HG03354 (cell line): ENCODE measurements around the gene ALDH16A1.
A peak's percentile ranks its signal among the peaks of the same experiment; 100 is the strongest.
"Not testable (repeated sequence)": the region's sequence is repeated elsewhere in the genome, so short reads cannot be mapped to it uniquely, and the experiment has no call there.

Experiments
- ATAC-seq: cut with Tn5 transposase; IDR thresholded peaks from one replicate; pipeline ENCODE4 v1.9.1; 2021; ENCODE audit warnings: mild to moderate bottlenecking; ENCODE audit not compliant: unreplicated experiment, poor library complexity, severe bottlenecking

The ALDH16A1 gene

DNA sequence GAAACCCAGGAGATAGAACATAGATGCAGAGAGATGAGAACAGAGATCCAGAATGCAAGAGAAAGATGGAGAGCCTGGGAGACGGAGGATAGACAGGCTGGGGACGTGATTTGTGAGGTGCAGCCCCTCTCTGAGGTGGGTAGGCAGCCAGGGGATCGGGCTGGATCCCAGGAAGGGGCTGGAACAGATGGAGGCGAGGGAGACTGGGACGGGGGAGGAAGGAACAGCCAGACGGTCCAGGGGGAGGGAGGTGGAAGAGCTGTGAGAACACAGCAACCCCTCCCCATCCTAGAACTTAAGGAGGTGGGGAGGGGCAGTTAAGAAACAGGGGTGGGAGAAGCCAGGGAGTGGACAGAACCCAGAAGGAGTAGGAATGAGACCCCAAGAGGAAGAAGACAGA is 14.8 kb upstream of the ALDH16A1 start:
- no peak for ATAC-seq

DNA sequence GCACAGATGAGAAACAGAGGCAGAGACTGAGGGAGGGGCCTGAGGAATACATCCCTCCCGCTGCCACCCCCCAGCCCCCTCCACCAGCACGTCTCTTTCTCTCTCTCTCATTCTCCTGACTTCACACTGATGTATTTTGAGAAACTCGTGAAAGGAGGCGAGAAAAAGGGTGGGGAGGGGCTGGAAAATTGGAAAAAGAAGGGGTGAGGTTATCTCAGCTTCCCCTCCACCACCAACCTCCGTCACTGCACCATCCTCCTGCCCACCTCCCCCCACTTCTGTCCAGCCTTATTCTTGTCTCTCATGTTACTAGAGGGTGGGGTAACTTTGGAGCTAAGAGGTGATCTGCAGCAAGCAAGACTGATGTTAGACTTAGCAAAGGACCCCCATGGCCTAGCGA is 13.2 kb upstream of the ALDH16A1 start:
- ATAC-seq = no peak

DNA sequence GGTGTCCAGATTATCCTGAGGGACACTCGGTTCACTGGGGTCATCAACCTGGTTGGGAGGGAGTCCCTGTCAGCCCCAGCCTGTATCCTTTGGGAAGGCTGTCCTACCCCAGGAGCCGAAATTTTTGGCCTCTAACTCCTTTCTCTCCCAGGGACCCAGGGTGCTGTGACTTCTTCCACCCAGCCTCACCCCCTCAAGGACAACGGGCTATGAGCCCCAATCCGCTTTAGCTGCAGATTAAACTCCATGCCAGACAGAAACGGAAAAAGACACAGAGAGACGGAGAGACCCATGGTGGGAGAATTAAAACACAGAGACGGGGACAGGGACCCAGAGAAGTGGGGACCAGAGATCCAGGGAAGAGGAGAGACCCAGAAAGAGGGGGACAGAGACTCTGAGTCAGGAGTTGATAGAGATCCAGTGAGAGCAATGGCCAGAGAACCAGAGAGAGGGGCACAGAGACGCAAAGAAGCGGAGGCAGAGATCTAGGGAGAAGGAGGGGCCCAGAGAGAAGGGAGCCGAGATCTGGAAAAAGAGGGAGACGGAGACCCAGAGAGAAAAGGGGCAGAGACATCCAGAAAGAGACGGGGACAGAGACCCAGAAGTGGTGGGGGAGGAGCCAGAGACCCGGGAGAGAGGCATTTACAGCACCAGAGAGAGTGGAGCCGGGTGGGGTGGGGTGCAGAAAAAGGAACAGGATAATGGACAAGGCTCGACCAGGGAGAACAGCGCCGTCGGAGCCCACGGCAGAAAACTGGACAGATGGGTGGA is 12.4 kb upstream of the ALDH16A1 start:
- ATAC-seq = no peak

DNA sequence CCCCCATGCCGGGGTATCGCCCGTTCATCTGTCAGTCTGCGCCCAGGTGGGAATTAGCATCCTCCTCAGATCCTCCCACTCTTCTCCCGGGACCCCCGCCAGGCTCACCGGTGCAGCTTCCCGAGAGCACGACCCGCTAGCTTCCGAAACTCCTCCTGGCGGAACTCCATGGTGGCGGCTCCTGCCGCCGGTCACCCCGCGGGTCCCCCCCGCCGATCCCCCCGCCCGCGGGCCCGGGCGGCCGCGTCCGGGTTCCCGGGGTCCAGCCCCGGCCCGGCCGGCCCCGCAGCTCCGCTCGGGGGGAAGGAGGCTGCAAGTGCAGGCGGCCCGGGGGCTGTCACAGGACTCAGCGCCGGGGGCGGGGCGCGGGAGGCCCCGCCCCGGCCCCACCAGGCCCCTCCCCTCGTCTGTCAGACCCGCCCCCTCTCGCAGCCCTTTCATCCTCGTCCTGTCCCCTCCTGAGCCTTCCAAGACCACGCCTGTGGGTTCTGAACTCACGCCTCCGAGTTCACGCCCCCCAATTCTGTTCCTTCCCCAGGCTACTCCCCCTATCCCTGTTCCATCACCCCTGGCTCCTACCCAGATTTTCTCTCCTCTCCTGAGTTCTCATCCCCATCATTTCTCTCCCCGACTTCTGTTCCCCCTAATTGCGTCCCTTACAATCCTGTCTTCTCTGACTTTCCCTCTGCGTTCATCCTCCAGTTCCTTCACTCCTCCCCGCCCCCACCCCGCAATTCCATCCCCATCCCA is 11.6 kb upstream of the ALDH16A1 start, which contains the start of gene SLC17A7:
TSS of gene SLC17A7 (minus strand) at position 318 of the 750 bp plus-strand sequence. CDS start at position 170, 148 bp downstream.
- no peak for ATAC-seq

DNA sequence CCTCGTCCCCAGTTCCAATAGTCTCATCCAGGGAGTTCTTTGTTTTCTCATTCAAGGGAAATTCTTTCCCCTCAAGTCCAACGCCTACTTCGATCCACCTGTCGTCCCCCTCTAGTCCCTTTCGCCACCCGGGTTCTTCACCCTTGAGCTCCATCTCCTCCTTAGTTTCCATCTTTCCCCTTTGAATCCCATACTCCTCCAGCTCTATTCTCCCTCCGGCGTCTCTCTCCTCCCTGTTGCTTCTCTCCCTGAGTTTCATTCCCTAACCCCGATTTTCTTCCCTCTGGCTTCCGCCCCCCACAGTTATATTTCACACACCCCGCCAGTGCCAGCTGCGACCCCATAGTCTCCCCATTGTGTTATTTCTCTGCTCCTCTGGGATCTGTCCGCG is 11.1 kb upstream of the ALDH16A1 start:
- ATAC-seq = no peak

DNA sequence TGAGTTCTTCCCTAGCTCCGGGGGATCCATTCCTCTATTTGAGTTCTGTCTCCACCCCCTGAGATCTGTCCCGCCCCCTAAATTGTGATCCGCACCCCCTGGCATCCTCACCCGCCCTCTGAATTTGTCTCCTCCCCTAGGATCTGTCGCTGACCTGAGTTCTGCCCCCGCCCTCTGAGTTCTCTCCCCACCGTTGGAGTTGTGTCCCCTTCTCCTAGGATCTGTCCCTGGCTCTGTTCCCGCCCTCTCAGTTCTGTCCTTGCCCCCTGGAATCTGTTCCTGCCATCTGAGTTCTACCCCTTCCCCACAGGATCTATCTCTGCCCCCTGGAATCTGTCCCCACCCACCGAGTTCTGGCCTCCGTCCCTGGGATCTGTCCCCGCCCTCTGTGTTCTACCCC is 10.7 kb upstream of the ALDH16A1 start:
- no peak for ATAC-seq

DNA sequence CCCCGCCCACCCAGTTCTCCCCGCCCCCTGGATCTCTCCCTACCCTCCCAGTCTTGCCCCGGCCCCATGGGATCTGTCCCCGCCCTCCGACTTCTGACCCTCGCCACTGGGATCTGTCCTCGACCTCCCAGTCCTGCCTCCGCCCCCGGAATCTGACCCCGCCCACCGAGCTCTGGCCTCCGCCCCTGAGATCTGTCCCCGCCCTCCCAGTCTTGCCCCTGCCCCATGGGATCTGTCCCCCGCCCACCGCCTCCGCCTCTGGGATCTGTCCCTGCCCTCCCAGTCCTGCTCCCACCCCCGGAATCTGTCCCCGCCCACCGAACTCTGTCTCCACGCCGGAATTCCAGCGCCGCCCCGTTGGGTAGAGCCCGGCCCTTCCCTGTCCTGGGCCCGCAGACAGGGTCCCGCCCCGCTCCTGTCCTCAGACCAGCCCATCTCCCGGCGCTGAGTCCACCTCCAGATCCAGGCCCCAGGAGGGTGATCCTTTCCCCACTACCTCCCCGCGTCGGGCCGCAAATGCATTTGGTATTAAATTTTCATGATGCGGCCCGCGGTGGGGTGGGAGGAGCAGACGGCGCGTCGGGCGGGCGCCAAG is 10.2 kb upstream of the ALDH16A1 start:
- peak; percentile 3 for ATAC-seq

DNA sequence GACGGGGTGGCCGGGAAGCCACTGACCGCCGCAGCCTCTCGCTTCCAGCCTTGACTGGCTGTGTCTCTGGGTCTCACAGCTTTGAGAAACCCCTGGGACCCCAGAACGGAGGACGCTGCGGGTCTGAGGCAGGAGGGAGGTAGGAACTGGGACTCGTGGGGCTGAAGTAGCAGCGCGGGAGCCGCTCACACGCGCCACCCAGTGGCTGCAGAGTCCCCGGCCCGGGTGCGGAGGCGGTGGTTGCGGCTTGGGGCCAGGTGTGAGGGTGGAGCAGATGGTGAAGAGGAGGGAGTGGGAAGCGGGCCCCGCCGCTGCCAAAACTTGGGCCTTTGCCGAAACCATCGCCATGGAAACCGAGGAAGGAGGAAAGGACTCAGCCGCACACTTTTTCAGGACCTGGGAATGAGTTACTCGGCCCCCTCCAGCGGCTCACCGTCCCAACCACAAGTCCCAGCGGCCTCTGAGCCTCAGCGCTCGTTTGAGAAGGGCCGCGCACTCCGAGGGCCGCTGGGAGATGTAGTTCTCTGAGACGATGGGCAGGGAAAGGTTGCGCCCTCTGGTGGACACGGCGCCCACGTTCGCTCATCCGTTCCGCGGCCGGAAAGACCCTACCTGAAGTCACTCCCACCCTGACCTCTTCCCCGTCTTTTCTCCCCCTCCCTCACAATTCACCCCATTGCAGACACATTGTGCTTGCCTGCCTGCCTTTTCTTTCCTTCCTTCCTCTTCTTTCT is 9.5 kb upstream of the ALDH16A1 start:
- peak; percentile 86 for ATAC-seq

DNA sequence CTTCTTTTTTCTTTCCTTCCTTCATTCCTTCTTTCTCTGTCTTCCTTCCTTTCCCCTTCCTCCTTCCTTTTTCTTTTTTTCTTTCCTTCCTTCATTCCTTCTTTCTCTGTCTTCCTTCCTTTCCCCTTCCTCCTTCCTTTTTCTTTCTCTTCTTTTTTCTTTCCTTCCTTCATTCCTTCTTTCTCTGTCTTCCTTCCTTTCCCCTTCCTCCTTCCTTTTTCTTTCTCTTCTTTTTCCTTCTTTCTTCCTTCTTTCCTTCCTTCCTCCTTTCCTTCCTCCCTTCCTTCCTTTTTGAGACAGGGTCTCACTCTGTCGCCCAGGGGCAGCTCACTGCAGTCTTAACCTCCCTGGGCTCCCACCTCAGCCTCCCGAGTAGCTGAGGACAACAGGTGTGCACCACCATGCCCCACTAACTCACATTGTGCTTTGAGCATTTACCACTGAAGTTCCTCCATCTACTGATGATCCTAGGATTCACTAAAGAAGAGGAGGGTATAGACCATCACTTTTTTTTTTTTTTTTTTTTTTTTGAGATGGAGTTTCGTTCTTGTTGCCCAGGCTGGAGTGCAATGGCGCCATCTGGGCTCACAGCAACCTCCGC is 8.8 kb upstream of the ALDH16A1 start:
- not testable (repeated sequence) for ATAC-seq

DNA sequence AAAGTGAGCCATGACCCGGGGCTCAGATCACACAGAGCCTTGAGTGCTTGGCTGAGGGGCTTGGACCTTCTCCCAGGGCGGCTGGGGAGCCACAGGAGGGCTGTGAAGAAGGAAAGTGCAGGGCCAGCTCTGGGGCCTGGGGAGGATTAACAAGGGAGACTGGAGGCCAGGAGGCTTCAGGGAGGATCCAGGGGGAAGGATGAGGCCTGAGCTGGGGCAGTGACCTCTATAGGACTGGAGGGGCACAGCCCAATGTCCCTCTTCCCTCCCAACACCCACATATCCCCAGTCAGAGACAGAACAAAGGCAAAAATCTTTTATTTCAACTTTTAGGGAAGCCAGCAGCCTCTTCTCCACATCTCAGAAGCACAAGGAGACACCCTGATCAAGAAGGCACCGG is 7.0 kb upstream of the ALDH16A1 start:
- no peak for ATAC-seq

DNA sequence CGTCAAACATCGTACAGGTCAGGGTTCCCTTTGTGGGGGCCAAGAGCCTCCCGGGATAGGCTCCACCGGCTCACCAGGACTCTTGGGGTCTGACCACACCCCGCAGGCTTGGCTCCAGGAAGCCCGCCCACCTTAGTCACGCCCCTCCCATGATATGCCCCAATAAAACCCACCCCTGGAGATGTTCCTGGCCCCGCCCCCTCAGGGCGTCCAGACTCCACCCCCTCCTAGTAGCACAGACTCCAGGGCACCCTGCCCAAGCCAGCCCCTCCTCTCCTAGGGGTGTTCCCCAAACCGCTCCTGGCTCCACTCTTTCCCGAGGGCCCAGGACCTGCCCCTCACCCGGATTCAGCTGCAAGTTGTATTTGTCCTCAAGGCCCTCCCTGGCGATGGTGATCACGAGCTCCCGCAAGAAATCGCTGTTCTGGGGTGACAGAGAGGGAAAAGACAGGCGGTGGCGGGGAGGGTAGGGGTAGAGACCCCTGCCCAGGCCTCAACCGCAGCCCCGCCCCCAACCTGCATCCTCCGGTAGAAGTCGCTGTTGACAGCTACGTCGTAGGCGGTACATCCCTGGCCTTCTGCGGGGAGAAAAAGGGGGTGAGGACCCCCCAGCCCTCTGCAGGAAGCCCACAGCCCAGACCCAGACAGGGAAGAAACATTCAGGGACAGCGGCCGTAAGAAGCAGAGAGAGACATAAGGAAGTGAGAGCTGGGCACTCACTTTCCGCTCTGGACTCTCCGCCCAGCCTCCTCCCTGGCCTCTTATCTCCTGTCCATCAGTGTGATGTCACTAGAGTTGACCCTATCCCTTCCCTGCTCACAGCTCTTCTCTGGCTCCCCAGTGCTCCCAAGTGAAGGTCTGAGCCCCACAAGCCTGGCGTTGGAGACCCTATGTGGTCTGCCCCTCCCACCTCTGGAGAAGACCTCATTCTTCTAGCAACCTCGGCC is 5.3 kb upstream of the ALDH16A1 start:
- ATAC-seq = no peak

DNA sequence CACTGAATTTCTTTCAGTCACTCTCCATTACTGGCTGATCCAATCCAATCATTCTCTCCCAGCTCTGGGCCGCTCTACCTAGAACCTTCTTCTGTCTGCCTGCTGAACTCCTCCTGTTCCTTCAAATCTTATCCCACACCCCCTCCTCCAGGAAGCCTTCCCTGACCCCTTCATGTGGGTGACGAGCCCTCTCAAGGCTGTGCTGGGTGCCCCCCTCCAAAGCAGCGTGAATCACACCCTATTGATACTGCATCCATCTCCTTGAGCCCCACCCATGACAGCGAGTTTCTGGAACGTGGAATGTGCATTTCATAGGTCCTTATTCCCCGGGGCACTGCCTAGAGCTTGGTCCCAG is 4.6 kb upstream of the ALDH16A1 start:
- ATAC-seq = no peak

DNA sequence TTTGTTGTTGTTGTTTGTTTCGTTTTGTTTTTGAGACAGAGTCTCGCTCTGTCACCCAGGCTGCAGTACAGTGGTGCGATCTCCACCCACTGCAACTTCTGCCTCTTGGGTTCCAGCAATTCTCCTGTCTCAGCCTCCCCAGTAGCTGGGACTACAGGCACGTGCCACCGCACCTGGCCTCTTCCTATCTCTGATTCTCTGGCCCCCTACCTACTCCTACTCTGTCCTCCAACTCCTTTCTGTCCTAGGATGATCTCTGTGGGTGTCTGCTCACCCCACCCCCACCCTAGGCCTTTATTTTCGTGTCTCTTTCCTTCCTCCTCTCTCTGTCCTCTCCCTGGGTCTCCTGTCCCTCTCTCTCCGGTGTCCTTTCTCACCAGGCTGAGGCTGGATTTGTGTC is 2.6 kb upstream of the ALDH16A1 start:
- ATAC-seq = no peak

DNA sequence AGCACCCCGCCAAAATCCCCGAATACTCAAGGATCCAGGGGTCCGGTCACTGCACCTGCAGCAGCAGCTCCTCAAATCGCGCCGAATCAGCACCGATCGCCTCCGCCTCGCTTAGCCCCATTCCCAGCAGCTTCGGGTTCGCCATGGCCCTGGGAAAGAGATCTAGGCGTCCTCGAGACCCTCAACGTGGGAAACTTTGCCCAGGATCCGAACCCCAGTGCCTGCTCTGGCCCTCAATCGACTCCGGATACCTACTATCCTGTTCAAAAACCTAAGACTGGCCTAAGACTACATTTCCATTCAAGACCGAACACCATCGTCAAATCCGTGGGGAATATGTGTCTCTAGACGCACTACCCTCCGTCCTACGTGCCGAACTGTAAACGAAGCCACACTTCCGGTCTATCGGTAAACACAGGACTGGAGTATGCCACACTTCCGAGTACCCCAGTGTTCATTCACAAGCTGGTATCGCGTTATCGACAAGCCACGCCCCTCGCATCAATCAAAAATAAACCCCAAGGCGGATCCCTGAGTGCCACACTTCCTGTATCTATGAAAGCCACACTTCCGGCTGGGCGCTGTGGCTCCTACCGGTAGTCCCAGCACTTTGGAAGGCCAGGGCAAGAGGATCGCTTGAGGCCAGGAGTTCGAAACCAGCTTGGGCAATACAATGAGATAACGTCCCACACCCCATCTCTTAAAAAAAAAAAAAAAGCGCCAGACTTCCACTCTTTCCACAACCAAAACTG is 1.4 kb upstream of the ALDH16A1 start, which contains the start of gene PIH1D1:
TSS of gene PIH1D1 (minus strand) at position 385 of the 752 bp plus-strand sequence. CDS start at position 145, 240 bp downstream.
- ATAC-seq = peak; percentile 66

DNA sequence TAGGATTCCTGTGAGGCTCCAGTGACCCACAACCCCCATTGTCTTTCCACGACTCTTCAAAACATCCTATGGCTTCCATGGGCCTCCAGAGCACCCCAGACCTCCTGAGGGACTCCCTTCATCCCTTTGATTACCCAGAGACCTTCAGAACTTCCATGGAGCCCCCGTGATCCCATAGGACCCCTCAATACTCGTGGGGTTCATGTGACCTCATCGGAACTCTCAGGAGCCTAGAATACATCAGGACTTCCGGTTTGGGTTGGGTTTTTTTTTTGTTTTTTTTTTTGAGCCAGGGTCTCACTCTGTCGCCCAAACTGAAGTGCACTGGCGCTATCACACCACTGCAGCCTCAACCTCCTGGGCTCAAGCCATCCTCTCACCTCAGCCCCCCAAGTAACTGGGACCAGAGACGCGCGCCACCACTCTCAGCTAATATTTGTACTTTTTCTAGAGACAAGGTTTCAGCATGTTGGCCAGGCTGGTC is 774 bp downstream of the ALDH16A1 start:
- ATAC-seq = no peak

DNA sequence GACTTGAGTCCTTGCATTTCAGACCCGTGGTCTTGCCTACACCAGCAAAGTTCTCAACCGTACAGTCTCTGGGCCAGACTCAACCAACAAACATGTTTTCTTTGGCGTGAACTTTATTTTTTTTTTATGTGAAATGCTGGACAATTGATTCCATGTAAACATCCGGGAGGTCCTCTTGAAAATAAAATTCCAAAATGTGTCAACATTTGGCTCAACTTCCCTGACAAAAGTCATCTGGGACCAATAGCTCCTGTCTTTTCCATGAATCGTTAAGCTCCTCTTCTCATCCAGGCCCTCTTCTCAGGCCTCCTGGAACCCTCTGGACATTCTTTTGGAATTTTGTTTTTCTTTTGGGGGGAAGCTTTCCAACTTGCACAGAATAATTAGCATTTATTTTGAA is 2.7 kb downstream of the ALDH16A1 start:
- no peak for ATAC-seq

DNA sequence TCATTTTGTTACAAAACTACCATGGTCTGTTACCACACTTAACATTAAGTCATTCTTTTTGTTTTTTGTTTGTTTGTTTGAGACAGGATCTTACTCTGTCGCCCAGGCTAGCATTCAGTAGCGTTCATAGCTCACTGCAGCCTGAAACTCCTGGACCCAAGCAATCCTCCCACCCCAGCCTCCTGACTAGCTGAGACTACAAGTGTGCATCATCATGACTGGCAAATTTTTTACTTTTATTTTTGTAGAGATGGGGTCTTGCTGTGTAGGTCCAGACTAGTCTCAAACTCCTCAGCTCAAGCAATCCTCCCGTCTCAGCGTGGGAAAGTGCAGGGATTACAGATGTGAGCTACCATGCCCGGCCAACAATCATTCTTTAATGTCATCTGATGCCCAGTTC is 3.3 kb downstream of the ALDH16A1 start:
- ATAC-seq = no peak

DNA sequence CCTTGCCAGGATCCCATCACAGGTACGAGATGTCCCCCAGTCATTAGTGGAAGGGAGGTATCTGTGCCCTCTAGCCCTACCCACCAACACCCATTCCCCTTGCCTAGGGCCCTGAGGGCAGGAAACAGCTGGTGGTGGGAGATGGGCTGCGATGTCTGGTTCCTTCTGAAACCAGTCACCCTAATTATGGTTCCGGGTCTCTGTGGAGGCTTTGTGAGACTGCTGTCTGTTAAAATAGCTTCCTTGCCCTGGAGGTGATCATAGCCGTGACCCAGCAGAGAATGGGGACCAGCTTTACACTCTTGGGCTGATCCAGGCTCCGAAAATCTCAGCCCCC is 5.5 kb downstream of the ALDH16A1 start:
- ATAC-seq = no peak
